ENCODE data around the gene SLC44A2. TPM values are rescaled to one million over a fixed set of nuclear protein-coding genes. Genes with fewer than 3 reads are reported as not detected.

Gene SLC44A2
- total and polyA plus RNA-seq, 2 of the 13 experiments (the other 11 are each of a cell fraction or from before 2014, with no cell fraction given): 2.4 to 5.6 TPM

DNA sequence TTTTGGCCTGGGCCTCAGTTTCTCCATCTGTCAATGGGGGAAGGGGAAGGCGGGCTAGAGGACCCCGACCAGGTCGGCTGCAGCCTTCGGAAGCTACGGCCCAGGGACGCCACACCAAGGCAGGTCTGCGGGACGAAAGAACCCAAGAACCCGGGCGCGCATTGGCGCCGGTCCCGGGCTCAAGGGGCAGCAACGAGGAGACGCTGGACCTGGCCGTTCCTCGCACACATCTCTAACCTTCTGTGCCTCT is 28.1 kb downstream of the SLC44A2 start (continued):
- 0 out of 2 replicates have a peak, but pooled peaks have one; percentile 20 for TF ChIP-seq ZNF441 (CRISPR knock-in tag; IDR thresholded peaks at IDR 0.05; ENCODE audit: borderline replicate concordance)
- peak; percentile 71 for TF ChIP-seq AGO2 (optimal IDR thresholded peaks at IDR 0.05; ENCODE audit: low read depth, low read length)
- TF ChIP-seq, protein P1, sequence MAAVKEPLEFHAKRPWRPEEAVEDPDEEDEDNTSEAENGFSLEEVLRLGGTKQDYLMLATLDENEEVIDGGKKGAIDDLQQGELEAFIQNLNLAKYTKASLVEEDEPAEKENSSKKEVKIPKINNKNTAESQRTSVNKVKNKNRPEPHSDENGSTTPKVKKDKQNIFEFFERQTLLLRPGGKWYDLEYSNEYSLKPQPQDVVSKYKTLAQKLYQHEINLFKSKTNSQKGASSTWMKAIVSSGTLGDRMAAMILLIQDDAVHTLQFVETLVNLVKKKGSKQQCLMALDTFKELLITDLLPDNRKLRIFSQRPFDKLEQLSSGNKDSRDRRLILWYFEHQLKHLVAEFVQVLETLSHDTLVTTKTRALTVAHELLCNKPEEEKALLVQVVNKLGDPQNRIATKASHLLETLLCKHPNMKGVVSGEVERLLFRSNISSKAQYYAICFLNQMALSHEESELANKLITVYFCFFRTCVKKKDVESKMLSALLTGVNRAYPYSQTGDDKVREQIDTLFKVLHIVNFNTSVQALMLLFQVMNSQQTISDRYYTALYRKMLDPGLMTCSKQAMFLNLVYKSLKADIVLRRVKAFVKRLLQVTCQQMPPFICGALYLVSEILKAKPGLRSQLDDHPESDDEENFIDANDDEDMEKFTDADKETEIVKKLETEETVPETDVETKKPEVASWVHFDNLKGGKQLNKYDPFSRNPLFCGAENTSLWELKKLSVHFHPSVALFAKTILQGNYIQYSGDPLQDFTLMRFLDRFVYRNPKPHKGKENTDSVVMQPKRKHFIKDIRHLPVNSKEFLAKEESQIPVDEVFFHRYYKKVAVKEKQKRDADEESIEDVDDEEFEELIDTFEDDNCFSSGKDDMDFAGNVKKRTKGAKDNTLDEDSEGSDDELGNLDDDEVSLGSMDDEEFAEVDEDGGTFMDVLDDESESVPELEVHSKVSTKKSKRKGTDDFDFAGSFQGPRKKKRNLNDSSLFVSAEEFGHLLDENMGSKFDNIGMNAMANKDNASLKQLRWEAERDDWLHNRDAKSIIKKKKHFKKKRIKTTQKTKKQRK (IDR thresholded peaks at IDR 0.05; ENCODE audit: low read length): no peak
- 0 out of 2 replicates have a peak, but pooled peaks have one; percentile 15 for TF ChIP-seq ZNF230 (CRISPR knock-in tag; IDR thresholded peaks at IDR 0.05)
- no peak for TF ChIP-seq MYC (CRISPR knock-in tag; IDR thresholded peaks at IDR 0.05; ENCODE audit: borderline replicate concordance)
- no peak for TF ChIP-seq HOXA9 (CRISPR knock-in tag; IDR thresholded peaks at IDR 0.05; ENCODE audit: borderline replicate concordance)
- TF ChIP-seq TP53 (CRISPR knock-in tag; conservative IDR thresholded peaks at IDR 0.05): no peak
- TF ChIP-seq, protein P2, sequence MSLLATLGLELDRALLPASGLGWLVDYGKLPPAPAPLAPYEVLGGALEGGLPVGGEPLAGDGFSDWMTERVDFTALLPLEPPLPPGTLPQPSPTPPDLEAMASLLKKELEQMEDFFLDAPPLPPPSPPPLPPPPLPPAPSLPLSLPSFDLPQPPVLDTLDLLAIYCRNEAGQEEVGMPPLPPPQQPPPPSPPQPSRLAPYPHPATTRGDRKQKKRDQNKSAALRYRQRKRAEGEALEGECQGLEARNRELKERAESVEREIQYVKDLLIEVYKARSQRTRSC (CRISPR knock-in tag; IDR thresholded peaks at IDR 0.05; ENCODE audit: low read depth): 0 out of 2 replicates have a peak, but pooled peaks have one; percentile 47
- TF ChIP-seq, protein P3, sequence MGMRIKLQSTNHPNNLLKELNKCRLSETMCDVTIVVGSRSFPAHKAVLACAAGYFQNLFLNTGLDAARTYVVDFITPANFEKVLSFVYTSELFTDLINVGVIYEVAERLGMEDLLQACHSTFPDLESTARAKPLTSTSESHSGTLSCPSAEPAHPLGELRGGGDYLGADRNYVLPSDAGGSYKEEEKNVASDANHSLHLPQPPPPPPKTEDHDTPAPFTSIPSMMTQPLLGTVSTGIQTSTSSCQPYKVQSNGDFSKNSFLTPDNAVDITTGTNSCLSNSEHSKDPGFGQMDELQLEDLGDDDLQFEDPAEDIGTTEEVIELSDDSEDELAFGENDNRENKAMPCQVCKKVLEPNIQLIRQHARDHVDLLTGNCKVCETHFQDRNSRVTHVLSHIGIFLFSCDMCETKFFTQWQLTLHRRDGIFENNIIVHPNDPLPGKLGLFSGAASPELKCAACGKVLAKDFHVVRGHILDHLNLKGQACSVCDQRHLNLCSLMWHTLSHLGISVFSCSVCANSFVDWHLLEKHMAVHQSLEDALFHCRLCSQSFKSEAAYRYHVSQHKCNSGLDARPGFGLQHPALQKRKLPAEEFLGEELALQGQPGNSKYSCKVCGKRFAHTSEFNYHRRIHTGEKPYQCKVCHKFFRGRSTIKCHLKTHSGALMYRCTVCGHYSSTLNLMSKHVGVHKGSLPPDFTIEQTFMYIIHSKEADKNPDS (CRISPR knock-in tag; IDR thresholded peaks at IDR 0.05): 0 out of 2 replicates have a peak, but pooled peaks have one; percentile 21
- TF ChIP-seq, protein P4, sequence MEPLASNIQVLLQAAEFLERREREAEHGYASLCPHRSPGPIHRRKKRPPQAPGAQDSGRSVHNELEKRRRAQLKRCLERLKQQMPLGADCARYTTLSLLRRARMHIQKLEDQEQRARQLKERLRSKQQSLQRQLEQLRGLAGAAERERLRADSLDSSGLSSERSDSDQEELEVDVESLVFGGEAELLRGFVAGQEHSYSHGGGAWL (CRISPR knock-in tag; IDR thresholded peaks at IDR 0.05): no peak
- TF ChIP-seq ZNF383 (CRISPR knock-in tag; IDR thresholded peaks at IDR 0.05; ENCODE audit: borderline replicate concordance): 0 out of 2 replicates have a peak, but pooled peaks have one; percentile 39
- TF ChIP-seq, protein P5, sequence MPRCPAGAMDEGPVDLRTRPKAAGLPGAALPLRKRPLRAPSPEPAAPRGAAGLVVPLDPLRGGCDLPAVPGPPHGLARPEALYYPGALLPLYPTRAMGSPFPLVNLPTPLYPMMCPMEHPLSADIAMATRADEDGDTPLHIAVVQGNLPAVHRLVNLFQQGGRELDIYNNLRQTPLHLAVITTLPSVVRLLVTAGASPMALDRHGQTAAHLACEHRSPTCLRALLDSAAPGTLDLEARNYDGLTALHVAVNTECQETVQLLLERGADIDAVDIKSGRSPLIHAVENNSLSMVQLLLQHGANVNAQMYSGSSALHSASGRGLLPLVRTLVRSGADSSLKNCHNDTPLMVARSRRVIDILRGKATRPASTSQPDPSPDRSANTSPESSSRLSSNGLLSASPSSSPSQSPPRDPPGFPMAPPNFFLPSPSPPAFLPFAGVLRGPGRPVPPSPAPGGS (CRISPR knock-in tag; IDR thresholded peaks at IDR 0.05): 0 out of 2 replicates have a peak, but pooled peaks have one; percentile 13
- TF ChIP-seq, protein P6, sequence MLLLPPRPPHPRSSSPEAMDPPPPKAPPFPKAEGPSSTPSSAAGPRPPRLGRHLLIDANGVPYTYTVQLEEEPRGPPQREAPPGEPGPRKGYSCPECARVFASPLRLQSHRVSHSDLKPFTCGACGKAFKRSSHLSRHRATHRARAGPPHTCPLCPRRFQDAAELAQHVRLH (CRISPR knock-in tag; IDR thresholded peaks at IDR 0.05; ENCODE audit: borderline replicate concordance, low read depth): no peak
- TF ChIP-seq, protein P7, sequence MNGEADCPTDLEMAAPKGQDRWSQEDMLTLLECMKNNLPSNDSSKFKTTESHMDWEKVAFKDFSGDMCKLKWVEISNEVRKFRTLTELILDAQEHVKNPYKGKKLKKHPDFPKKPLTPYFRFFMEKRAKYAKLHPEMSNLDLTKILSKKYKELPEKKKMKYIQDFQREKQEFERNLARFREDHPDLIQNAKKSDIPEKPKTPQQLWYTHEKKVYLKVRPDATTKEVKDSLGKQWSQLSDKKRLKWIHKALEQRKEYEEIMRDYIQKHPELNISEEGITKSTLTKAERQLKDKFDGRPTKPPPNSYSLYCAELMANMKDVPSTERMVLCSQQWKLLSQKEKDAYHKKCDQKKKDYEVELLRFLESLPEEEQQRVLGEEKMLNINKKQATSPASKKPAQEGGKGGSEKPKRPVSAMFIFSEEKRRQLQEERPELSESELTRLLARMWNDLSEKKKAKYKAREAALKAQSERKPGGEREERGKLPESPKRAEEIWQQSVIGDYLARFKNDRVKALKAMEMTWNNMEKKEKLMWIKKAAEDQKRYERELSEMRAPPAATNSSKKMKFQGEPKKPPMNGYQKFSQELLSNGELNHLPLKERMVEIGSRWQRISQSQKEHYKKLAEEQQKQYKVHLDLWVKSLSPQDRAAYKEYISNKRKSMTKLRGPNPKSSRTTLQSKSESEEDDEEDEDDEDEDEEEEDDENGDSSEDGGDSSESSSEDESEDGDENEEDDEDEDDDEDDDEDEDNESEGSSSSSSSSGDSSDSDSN (CRISPR knock-in tag; IDR thresholded peaks at IDR 0.05): peak; percentile 76; the same call in 1 of the 2 replicates
- TF ChIP-seq REL (CRISPR knock-in tag; conservative IDR thresholded peaks at IDR 0.05): 0 out of 2 replicates have a peak, but pooled peaks have one; percentile 32
- TF ChIP-seq MTF2 (CRISPR knock-in tag; IDR thresholded peaks at IDR 0.05; ENCODE audit: borderline replicate concordance): 0 out of 2 replicates have a peak, but pooled peaks have one; percentile 56
- 0 out of 2 replicates have a peak, but pooled peaks have one; percentile 80 for TF ChIP-seq FLYWCH1 (CRISPR knock-in tag; IDR thresholded peaks at IDR 0.05)
- no peak for TF ChIP-seq KDM1A (CRISPR knock-in tag; IDR thresholded peaks at IDR 0.05)

Measured in HepG2 (cell line).